Suprapubic skin (tissue), 4 donors: ENCODE measurements around the gene RFPL4AL1. TPM values are rescaled to one million over a fixed set of nuclear protein-coding genes. Genes with fewer than 3 reads are reported as not detected.

Experiments
- DNase-seq, 2 donors: peaks; one replicate each; pipeline ENCODE4 v3.0.0-alpha.2; 2019; ENCODE audit warnings: low spot score in 2 of 2
- H3K27ac ChIP-seq: fragments of 200-600 bp; sonication (generic); one replicate; pipeline ENCODE4 v1.5.1; 2019
- H3K27me3 ChIP-seq: fragments of 200-600 bp; sonication (generic); one replicate; pipeline ENCODE4 v1.5.1; 2019
- H3K36me3 ChIP-seq: fragments of 200-600 bp; sonication (generic); one replicate; pipeline ENCODE4 v1.5.1; 2019
- H3K4me1 ChIP-seq: fragments of 200-600 bp; sonication (generic); one replicate; pipeline ENCODE4 v1.5.1; 2019
- H3K4me3 ChIP-seq: fragments of 200-600 bp; sonication (generic); one replicate; pipeline ENCODE4 v1.5.1; 2019; ENCODE audit warnings: mild to moderate bottlenecking
- H3K9me3 ChIP-seq: fragments of 200-600 bp; sonication (generic); one replicate; pipeline ENCODE4 v1.5.1; 2019
- EP300 ChIP-seq: sonication (generic); formaldehyde crosslinking; IDR thresholded peaks from one replicate; pipeline ENCODE4 v1.6.1; 2017; ENCODE audit warnings: antibody characterized with exemption
- POLR2A ChIP-seq, 2 donors: fragments of 450-650 bp; IDR thresholded peaks; one replicate each; pipeline ENCODE4 v1.6.1; 2017; ENCODE audit warnings: antibody characterized with exemption in 2 of 2, mild to moderate bottlenecking in 2 of 2, moderate library complexity in 2 of 2
- POLR2AphosphoS5 ChIP-seq, 3 donors: sonication (generic); formaldehyde crosslinking; IDR thresholded peaks; one replicate each; pipeline ENCODE4 v1.6.1; 2017; ENCODE audit warnings: antibody characterized with exemption in 3 of 3
- WGBS: methylation state at CpG from one replicate; pipeline ENCODE4 v1.1.5; 2018; 5-methylcytosine and 5-hydroxymethylcytosine counted together
- total RNA-seq, 4 donors: library from RNA; depleted of rRNA; stranded (reverse); fragments of >200 nt; gene quantifications; one replicate each; pipeline ENCODE4 v1.1.0, GENCODE V29; 2016
- TF ChIP-seq, protein P1 (sequence below), 2 donors: fragments of 200-600 bp in 1 of 2; fragments of 450-650 bp in 1 of 2; sonication (generic) in 1 of 2; IDR thresholded peaks; one replicate each; pipeline ENCODE4 v1.5.1; 2016 to 2019; ENCODE audit warnings: antibody characterized with exemption in 2 of 2, mild to moderate bottlenecking in 1 of 2, moderate library complexity in 1 of 2

Gene RFPL4AL1
- total RNA-seq, 4 donors from 2014 or later, result not detected

- TF ChIP-seq EP300, result no peak
- no peak for TF ChIP-seq POLR2A (IDR thresholded peaks at IDR 0.05)
- TF ChIP-seq, protein P1, sequence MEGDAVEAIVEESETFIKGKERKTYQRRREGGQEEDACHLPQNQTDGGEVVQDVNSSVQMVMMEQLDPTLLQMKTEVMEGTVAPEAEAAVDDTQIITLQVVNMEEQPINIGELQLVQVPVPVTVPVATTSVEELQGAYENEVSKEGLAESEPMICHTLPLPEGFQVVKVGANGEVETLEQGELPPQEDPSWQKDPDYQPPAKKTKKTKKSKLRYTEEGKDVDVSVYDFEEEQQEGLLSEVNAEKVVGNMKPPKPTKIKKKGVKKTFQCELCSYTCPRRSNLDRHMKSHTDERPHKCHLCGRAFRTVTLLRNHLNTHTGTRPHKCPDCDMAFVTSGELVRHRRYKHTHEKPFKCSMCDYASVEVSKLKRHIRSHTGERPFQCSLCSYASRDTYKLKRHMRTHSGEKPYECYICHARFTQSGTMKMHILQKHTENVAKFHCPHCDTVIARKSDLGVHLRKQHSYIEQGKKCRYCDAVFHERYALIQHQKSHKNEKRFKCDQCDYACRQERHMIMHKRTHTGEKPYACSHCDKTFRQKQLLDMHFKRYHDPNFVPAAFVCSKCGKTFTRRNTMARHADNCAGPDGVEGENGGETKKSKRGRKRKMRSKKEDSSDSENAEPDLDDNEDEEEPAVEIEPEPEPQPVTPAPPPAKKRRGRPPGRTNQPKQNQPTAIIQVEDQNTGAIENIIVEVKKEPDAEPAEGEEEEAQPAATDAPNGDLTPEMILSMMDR (IDR thresholded peaks at IDR 0.05), result no peak
- TF ChIP-seq POLR2AphosphoS5 (IDR thresholded peaks at IDR 0.05), result no peak
- Histone ChIP-seq H3K27ac (no peak overlapping the region), H3K4me1 (no peaks in the 10 kb centered on the region), H3K27me3 (peaks cover 5% of the 10 kb centered on the region), H3K36me3 (no peaks in the 10 kb centered on the region), H3K4me3 (no peak overlapping the region), H3K9me3 (no peaks in the 10 kb centered on the region)
- WGBS, result 79% methylated on average over 5 of the region's 5 CpGs
- no peak for DNase-seq
These were observed 12.2 kb downstream of the RFPL4AL1 start for GRCh38 chr19:55781112-55781511.

- WGBS, result 91% methylated on average over 11 of the region's 11 CpGs
- no peak for DNase-seq
- Histone ChIP-seq H3K4me3 (no peak overlapping the region), H3K27me3 (no peaks in the 10 kb centered on the region), H3K9me3 (no peaks in the 10 kb centered on the region), H3K36me3 (no peaks in the 10 kb centered on the region), H3K4me1 (no peaks in the 10 kb centered on the region), H3K27ac (no peak overlapping the region)
- TF ChIP-seq POLR2AphosphoS5 (IDR thresholded peaks at IDR 0.05) (no peak), POLR2A (IDR thresholded peaks at IDR 0.05) (no peak), EP300 (no peak)
- TF ChIP-seq, protein P1 (IDR thresholded peaks at IDR 0.05), result no peak
These were observed 26.1 kb downstream of the RFPL4AL1 start for GRCh38 chr19:55795021-55795420.

DNA sequence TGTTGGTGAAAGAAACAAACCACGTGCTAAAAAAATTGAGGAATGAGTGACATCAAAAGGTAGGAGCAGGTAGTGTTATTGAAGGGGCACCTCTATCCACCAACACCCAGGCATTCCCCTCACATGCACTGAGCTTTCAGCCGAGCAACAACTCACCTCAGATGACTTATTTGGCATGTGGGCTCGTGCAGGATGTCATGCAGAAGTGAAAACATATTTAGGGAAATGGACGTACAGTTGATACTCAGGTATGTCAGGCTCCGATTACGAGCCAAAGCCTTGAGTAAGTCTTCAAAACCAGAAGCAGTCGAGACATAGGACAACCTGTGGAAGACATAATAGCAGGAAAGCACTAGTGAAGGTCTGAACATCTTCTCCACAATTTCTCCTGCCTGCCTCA is 32.5 kb downstream of the RFPL4AL1 start:
- H3K9me3 ChIP-seq, result no peaks in the 10 kb centered on the region
- WGBS, result 66% methylated on average over 7 of the region's 7 CpGs
- H3K4me1 ChIP-seq, result no peaks in the 10 kb centered on the region
- no peak overlapping the region for H3K27ac ChIP-seq
- TF ChIP-seq, protein P1 (IDR thresholded peaks at IDR 0.05), result no peak
- no peak for TF ChIP-seq EP300
- no peak for TF ChIP-seq POLR2AphosphoS5 (IDR thresholded peaks at IDR 0.05)
- TF ChIP-seq POLR2A (IDR thresholded peaks at IDR 0.05), result no peak
- H3K27me3 ChIP-seq, result no peaks in the 10 kb centered on the region
- no peak for DNase-seq
- no peak overlapping the region for H3K4me3 ChIP-seq
- no peaks in the 10 kb centered on the region for H3K36me3 ChIP-seq

GRCh38 chr19:55802281-55802680 is 33.4 kb downstream of the RFPL4AL1 start:
- Histone ChIP-seq H3K36me3 (no peaks in the 10 kb centered on the region), H3K4me3 (no peak overlapping the region), H3K27ac (no peak overlapping the region), H3K4me1 (no peaks in the 10 kb centered on the region), H3K9me3 (no peaks in the 10 kb centered on the region), H3K27me3 (no peaks in the 10 kb centered on the region)
- 91% methylated on average over 2 of the region's 2 CpGs for WGBS
- TF ChIP-seq EP300, result no peak
- TF ChIP-seq, protein P1 (IDR thresholded peaks at IDR 0.05), result no peak
- DNase-seq, result no peak

DNA sequence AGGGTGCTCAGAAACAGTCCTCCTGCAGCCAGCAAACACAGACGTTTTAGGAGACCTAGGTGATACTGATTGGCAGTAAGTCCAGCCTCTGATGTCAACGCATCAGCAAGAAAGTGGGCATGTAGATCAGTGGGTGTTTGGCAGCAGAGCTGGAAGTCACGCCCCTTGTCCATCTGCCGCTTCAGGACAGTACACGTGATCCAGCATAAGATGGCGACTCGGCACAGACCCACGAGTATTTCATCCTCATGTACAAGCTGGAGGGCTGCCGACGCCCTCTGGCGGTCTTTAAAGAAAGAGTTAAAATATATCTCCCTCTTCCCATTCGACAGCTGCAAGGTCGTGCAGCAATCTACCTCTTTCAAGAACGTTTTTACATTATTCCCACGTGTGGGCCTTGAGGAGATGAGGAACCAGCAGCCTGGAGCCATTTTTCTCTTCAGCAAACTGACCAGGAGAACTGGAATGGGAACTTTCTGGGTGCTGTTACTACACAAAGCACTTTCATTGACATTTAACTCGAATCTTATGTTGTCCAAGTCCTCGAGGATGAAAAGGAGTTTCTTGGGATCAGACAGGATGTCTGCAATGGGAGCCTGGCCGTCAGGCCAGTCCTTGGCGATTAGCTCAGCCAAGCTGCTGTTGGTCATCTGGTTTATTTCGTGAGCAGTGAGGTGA is 40.6 kb downstream of the RFPL4AL1 start:
- TF ChIP-seq, protein P1 (IDR thresholded peaks at IDR 0.05), result no peak
- TF ChIP-seq POLR2AphosphoS5 (IDR thresholded peaks at IDR 0.05) (no peak), EP300 (no peak), POLR2A (IDR thresholded peaks at IDR 0.05) (no peak)
- 36% methylated on average over 17 of the region's 20 CpGs for WGBS
- no peak for DNase-seq
- Histone ChIP-seq H3K4me3 (no peak overlapping the region), H3K27ac (no peak overlapping the region), H3K36me3 (no peaks in the 10 kb centered on the region), H3K9me3 (no peaks in the 10 kb centered on the region), H3K27me3 (no peaks in the 10 kb centered on the region), H3K4me1 (no peaks in the 10 kb centered on the region)
